GM13976 (cell line): ENCODE data around the gene HSPD1.
A peak's percentile ranks its signal among the peaks of the same experiment; 100 is the strongest.
"Not testable (repeated sequence)": the region's sequence is repeated elsewhere in the genome, so short reads cannot be mapped to it uniquely, and the experiment has no call there.

Source experiments
- DNase-seq: peaks from one replicate; pipeline ENCODE4 v3.0.0; 2012; ENCODE audit warnings: low spot score
- CTCF ChIP-seq: IDR thresholded peaks from 2 replicates; pipeline ENCODE4 v1.5.1; 2012; ENCODE audit warnings: borderline replicate concordance, mild to moderate bottlenecking; ENCODE audit not compliant: insufficient read depth; ENCODE audit errors: extremely low read depth, missing control alignments, control extremely low read depth
- in situ Hi-C: fragments of 300-500 bp; cut with MboI; formaldehyde crosslinking; loops from one replicate; pipeline ENCODE4 v1.12.0; 2022; ENCODE audit warnings: low sequenced_read_pairs, mixed read lengths, inconsistent platforms; ENCODE audit not compliant: unreplicated experiment

The HSPD1 gene

GRCh38 chr2:197460649-197461048 is 39.0 kb downstream of the HSPD1 start:
- TF ChIP-seq CTCF, result no peak
- DNase-seq, result no peak
- in situ Hi-C loops, result no loop called here

GRCh38 chr2:197455428-197455827 is 44.2 kb downstream of the HSPD1 start:
- in situ Hi-C loops, result no loop called here
- DNase-seq, result no peak
- no peak for TF ChIP-seq CTCF

GRCh38 chr2:197454923-197455322 is 44.7 kb downstream of the HSPD1 start:
- in situ Hi-C loops, result no loop called here
- no peak for DNase-seq
- no peak for TF ChIP-seq CTCF

GRCh38 chr2:197453914-197454398 is 45.7 kb downstream of the HSPD1 start:
- in situ Hi-C loops, result no loop called here
- TF ChIP-seq CTCF, result no peak
- DNase-seq, result peak; percentile 73

- TF ChIP-seq CTCF, result peak; percentile 27
- peak; percentile 98 for DNase-seq
- in situ Hi-C loops, result no loop called here
These were observed 46.3 kb downstream of the HSPD1 start, which contains the start of gene COQ10B for GRCh38 chr2:197453123-197453913. Gene COQ10B, plus strand, starts transcription at chr2:197453552. Its CDS starts 9 bp downstream, at chr2:197453561.

- in situ Hi-C loops, result no loop called here
- DNase-seq, result no peak
- no peak for TF ChIP-seq CTCF
These were observed 46.9 kb downstream of the HSPD1 start for GRCh38 chr2:197452754-197453122.

GRCh38 chr2:197450935-197451358 is 48.7 kb downstream of the HSPD1 start:
- DNase-seq, in situ Hi-C loops: not testable (repeated sequence)
